Endometrial microvascular endothelial cells (primary cell): Measurements from ENCODE around the gene SLC25A52. TPM values are rescaled to one million over a fixed set of nuclear protein-coding genes. Genes with fewer than 3 reads are reported as not detected.

Source experiments
- in situ Hi-C: cut with HindIII; loops from 2 replicates; pipeline ENCODE4 v1.10.0; 2017; ENCODE audit warnings: low sequenced_read_pairs, low pct_unique_long_range_greater_than_20kb; ENCODE audit errors: inconsistent ontology term
- total RNA-seq: library from RNA; depleted of rRNA; stranded (reverse); fragments of >200 nt; gene quantifications from one replicate; pipeline ENCODE4 v1.2.3, GENCODE V29; 2015; ENCODE audit errors: inconsistent ontology term

The SLC25A52 gene
- total RNA-seq, 1 donor from 2014 or later = not detected

DNA sequence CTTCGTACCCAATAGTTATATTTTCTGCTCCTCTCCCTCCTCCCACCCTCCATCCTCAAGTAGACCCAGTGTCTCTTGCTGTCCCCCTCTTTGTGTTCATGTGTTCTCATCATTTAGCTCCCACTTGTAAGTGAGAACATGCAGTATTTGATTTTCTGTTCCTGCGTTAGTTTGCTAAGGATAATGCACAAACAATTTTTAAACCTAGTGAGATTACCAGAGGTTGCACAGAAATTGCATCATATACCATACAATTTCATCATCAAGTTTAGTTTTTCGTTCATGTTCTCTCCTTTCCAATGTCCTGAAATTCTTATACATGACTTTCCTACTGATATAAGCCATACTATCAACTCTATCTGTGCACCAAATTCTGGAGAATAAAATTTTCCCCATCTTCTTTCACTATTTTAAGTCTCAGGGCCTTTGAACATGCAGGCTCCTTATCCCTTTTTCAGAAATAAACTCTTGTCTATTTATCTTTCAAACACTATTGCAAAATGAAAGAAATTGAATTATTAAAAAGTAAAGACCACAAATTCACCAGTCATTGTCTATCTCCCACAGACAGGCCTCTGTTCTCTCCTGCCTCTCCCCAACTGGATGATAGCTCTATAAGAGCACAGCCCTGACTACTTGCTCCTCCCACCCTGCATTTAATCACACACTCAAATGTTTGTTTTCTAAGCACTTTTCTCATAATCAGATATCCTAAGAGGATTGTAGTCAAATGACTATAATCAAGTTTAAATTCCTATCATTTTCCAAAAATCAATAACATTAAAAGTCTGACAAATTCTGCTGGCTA lies 49.1 kb downstream of the SLC25A52 start:
- in situ Hi-C loops = no loop called here

DNA sequence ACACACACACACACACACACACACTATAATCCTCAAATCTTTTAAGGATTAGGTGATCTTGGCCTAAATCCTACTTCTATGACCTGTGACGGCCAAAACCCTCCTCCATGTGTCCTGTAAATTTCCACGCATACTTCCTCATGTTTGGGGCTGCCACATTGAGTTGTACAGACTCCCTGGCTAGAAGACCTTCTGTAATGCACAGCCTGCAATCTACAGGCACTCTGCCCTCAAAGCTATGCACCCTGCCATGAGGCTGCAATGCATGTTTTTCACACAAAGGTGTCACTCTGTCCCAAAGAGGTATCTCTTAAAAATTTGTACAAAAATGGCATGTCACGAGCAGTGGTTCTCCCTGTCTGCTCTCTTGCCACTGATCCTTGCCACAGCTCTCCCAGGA lies 49.9 kb downstream of the SLC25A52 start:
- in situ Hi-C loops = no loop called here

Other genes with a start within 250 kb of the SLC25A52 start
- not detected for gene TTR, start 169.0 kb downstream of the SLC25A52 start, total RNA-seq
- gene B4GALT6, start 76.3 kb downstream of the SLC25A52 start, total RNA-seq = 3.3 TPM
- 41.2 TPM for gene TRAPPC8, start 182.2 kb upstream of the SLC25A52 start, total RNA-seq